Stimulated activated CD4-positive, alpha-beta T cell treated with anti-CD3 and anti-CD28 coated beads, TNF-alpha, amount 100 ng/mL, for 48 hours (primary cell): ENCODE data around the gene GPT2.
"Not testable (repeated sequence)": the region's sequence is repeated elsewhere in the genome, so short reads cannot be mapped to it uniquely, and the experiment has no call there.

ENCODE experiments used
- DNase-seq, 3 donors: peaks; one replicate each; pipeline ENCODE4 v3.0.0-alpha.2; 2020; ENCODE audit warnings: low read depth in 3 of 3

The GPT2 gene

GRCh38 chr16:46862555-46863447, 21.4 kb upstream of the GPT2 start:
- DNase-seq, result no peak

GRCh38 chr16:46866286-46866685, 17.9 kb upstream of the GPT2 start:
- DNase-seq, result no peak

GRCh38 chr16:46867486-46867885, 16.7 kb upstream of the GPT2 start:
- DNase-seq, result not testable (repeated sequence)

- DNase-seq, result not testable (repeated sequence)
Measured at GRCh38 chr16:46868891-46869290, 15.3 kb upstream of the GPT2 start.

- no peak for DNase-seq
Measured at GRCh38 chr16:46871597-46871996, 12.6 kb upstream of the GPT2 start.

GRCh38 chr16:46873201-46873600, 11.0 kb upstream of the GPT2 start:
- DNase-seq, result no peak

GRCh38 chr16:46875243-46875642, 8.9 kb upstream of the GPT2 start:
- DNase-seq, result no peak

- DNase-seq, result no peak
Measured at GRCh38 chr16:46882304-46882939, 1.7 kb upstream of the GPT2 start.

GRCh38 chr16:46882940-46883307, 1.2 kb upstream of the GPT2 start:
- DNase-seq, result no peak

- DNase-seq, result no peak
Measured at GRCh38 chr16:46883353-46883689, 841 bp upstream of the GPT2 start.

- no peak for DNase-seq
Measured at GRCh38 chr16:46884513-46885293, 541 bp downstream of the GPT2 start.

- no peak for DNase-seq
Measured at GRCh38 chr16:46885960-46886763, 2.0 kb downstream of the GPT2 start.

- no peak for DNase-seq
Measured at GRCh38 chr16:46886764-46887523, 2.8 kb downstream of the GPT2 start.

GRCh38 chr16:46887524-46887854, 3.3 kb downstream of the GPT2 start:
- no peak for DNase-seq

- DNase-seq, result no peak
Measured at GRCh38 chr16:46889245-46889941, 5.2 kb downstream of the GPT2 start.

- no peak for DNase-seq
Measured at GRCh38 chr16:46889942-46890300, 5.8 kb downstream of the GPT2 start.

GRCh38 chr16:46891910-46892309, 7.7 kb downstream of the GPT2 start:
- DNase-seq, result no peak

- DNase-seq, result no peak
Measured at GRCh38 chr16:46894036-46894672, 10.0 kb downstream of the GPT2 start.

GRCh38 chr16:46895399-46896313, 11.5 kb downstream of the GPT2 start:
- DNase-seq, result no peak
